ENCODE results near the gene SCP2D1. TPM values are rescaled to one million over a fixed set of nuclear protein-coding genes. Genes with fewer than 3 reads are reported as not detected.

SCP2D1 gene
- total RNA-seq, 2 donors from 2014 or later, result 2.3 TPM; not detected in 1

DNA sequence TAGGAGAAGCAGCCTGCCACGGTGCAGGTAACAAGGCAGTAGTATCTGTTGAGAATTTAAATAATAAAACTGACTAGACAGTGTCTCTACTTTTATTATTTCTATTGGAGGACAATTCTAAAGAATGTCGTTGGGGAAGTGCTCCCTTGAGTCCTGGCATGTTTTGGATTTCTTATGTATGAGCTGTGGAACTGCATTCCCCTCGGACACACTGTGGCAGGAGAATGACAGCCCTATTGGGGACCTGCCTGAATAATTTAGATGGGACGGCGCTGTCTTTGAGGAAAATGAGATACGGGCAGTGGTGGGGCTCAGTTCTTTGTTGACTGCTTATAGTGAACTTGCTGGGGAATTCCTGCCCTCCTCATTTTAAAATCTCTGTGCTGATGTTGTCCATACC lies 2.4 kb upstream of the SCP2D1 start:
- no peak for DNase-seq (ENCODE audit: low spot score)
- Histone ChIP-seq H3K27me3 (replicated peaks; ENCODE audit: insufficient read depth) (no peaks in the 10 kb centered on the region), H3K9me3 (no peaks in the 10 kb centered on the region), H3K4me3 (no peak overlapping the region), H3K4me1 (replicated peaks) (no peaks in the 10 kb centered on the region), H3K36me3 (no peaks in the 10 kb centered on the region), H3K27ac (no peak overlapping the region)
- TF ChIP-seq, protein P1, sequence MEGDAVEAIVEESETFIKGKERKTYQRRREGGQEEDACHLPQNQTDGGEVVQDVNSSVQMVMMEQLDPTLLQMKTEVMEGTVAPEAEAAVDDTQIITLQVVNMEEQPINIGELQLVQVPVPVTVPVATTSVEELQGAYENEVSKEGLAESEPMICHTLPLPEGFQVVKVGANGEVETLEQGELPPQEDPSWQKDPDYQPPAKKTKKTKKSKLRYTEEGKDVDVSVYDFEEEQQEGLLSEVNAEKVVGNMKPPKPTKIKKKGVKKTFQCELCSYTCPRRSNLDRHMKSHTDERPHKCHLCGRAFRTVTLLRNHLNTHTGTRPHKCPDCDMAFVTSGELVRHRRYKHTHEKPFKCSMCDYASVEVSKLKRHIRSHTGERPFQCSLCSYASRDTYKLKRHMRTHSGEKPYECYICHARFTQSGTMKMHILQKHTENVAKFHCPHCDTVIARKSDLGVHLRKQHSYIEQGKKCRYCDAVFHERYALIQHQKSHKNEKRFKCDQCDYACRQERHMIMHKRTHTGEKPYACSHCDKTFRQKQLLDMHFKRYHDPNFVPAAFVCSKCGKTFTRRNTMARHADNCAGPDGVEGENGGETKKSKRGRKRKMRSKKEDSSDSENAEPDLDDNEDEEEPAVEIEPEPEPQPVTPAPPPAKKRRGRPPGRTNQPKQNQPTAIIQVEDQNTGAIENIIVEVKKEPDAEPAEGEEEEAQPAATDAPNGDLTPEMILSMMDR (IDR thresholded peaks at IDR 0.05), result no peak
- TF ChIP-seq POLR2A (IDR thresholded peaks at IDR 0.05) (no peak), POLR2AphosphoS5 (IDR thresholded peaks at IDR 0.05) (no peak)
- WGBS, result 72% methylated on average over 6 of the region's 6 CpGs
- intact Hi-C loops (cut with DNase I), result no loop called here

DNA sequence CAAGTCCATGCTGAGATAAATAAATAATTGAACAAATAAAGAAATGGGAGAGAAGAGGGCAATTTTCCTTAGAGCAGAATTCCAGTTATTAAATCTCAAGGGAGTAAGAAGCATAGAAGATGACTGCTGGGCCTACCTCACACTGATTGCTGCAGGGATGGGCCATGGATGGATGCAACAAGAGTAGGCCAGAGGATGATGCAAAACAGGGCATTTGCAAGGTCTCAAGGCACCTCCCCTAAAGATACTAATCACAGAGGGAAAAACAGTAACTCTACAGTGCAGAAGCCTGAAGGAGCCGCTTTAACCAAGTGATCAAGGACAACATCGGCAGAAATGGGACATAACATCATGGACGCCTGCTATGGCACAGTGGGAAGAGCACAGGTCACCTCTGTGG lies 1.7 kb upstream of the SCP2D1 start:
- no peaks in the 10 kb centered on the region for H3K27me3 ChIP-seq (replicated peaks; ENCODE audit: insufficient read depth)
- intact Hi-C loops (cut with DNase I), result no loop called here
- 75% methylated on average over 3 of the region's 3 CpGs for WGBS
- no peak overlapping the region for H3K4me3 ChIP-seq
- DNase-seq (ENCODE audit: low spot score), result no peak
- TF ChIP-seq POLR2AphosphoS5 (IDR thresholded peaks at IDR 0.05) (no peak), POLR2A (IDR thresholded peaks at IDR 0.05) (no peak)
- TF ChIP-seq, protein P1 (IDR thresholded peaks at IDR 0.05), result no peak
- H3K36me3 ChIP-seq, result no peaks in the 10 kb centered on the region
- H3K9me3 ChIP-seq, result no peaks in the 10 kb centered on the region
- H3K4me1 ChIP-seq (replicated peaks), result no peaks in the 10 kb centered on the region
- H3K27ac ChIP-seq, result no peak overlapping the region

DNA sequence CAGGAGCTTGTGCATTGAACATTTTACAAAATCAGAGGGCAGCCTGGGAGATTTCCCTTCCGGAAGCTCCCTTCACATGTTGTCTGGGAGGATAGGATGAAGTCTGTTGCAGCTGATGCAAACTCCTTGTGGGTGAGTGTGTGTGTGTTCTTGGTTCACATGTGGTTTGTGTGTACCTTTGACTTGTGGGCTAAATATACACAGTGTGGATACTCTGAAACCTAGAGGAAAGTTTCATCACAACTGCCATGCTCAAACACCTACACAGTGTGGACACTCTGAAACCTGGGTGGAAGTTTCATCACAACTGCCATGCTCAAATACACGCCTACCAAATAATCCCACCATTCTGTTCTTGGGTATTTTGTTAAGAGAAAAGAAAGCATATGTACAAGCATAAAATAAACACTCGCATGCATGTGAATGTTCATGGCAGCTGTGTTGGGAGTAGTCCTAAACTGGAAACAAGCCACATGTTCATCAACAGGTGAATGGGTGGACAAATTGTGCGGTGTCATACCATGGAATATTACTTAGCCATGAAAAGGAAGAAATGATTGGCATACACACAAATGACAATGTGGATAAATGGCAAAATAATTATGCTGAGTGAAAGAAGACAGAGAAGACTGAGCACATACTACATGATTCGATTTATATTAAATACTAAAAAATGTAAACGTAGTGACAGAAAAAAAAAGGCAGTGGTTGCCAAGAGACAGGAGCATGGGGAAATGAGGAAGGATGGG lies 1.8 kb downstream of the SCP2D1 start:
- no peaks in the 10 kb centered on the region for H3K36me3 ChIP-seq
- DNase-seq (ENCODE audit: low spot score), result no peak
- TF ChIP-seq POLR2A (IDR thresholded peaks at IDR 0.05), result no peak
- TF ChIP-seq POLR2AphosphoS5 (IDR thresholded peaks at IDR 0.05), result no peak
- TF ChIP-seq, protein P1 (IDR thresholded peaks at IDR 0.05), result no peak
- H3K27me3 ChIP-seq (replicated peaks; ENCODE audit: insufficient read depth), result no peaks in the 10 kb centered on the region
- no peaks in the 10 kb centered on the region for H3K4me1 ChIP-seq (replicated peaks)
- intact Hi-C loops (cut with DNase I), result no loop called here
- no peak overlapping the region for H3K4me3 ChIP-seq
- WGBS, result 92% methylated on average over 6 of the region's 6 CpGs
- H3K9me3 ChIP-seq, result no peaks in the 10 kb centered on the region
- H3K27ac ChIP-seq, result no peak overlapping the region

DNA sequence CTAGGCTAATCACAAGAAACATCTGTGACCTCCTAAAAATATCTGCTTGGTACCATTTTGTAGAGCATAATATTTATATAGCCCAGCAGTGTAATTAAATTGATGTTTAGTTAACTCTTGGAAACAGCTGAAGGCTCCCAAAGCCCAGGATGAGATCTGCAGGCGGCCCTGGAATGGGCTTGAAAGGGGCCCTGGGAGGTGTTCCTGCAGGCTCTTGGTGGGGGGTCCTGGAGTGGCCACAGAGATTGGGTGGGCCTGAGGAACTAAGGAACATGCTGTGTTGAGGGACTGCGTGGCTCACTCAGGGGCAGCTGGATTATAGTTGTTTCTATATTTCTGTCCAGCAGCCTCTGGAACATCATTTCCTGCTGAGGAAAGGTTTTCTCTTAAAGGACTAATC lies 9.2 kb downstream of the SCP2D1 start:
- no peaks in the 10 kb centered on the region for H3K9me3 ChIP-seq
- intact Hi-C loops (cut with DNase I), result no loop called here
- TF ChIP-seq, protein P1 (IDR thresholded peaks at IDR 0.05), result no peak
- TF ChIP-seq POLR2AphosphoS5 (IDR thresholded peaks at IDR 0.05), result no peak
- no peak for TF ChIP-seq POLR2A (IDR thresholded peaks at IDR 0.05)
- no peak overlapping the region for H3K27ac ChIP-seq
- H3K4me1 ChIP-seq (replicated peaks), result no peaks in the 10 kb centered on the region
- no peaks in the 10 kb centered on the region for H3K27me3 ChIP-seq (replicated peaks; ENCODE audit: insufficient read depth)
- no peaks in the 10 kb centered on the region for H3K36me3 ChIP-seq
- no peak overlapping the region for H3K4me3 ChIP-seq
- no peak for DNase-seq (ENCODE audit: low spot score)
- WGBS, result 65% methylated on average over 2 of the region's 2 CpGs

DNA sequence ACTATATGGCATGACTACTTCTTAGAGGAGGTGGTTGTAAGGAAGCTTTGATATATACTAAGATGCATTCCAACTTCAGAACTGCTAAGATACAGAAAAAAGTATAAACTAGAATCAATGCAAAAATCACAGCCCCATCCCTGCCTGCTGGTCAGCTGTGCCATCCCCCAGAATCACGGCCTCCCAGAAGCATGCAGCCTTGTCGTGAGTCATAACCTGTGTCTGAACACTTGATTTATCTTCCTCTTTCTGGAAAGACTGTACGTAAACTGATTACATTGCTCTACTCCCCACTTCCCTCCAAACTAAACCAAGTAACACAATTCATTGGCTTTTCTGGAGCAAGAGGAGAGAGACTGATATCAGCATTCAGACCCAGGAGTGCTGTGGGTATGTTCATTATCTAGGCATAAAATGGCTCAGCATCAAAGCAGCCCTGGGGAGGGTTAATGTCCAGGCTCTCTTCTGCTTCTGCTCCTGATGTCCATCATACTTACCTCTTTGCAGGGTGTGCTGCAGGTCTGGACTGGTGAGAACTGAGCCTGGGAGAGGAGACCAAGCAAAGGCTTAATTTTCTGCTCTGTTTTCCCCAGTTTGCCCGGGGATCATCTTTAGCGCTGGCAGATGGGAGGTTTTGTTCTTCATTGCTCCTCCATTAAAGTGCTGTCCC lies 18.4 kb downstream of the SCP2D1 start:
- 50% methylated on average over 5 of the region's 5 CpGs for WGBS
- H3K27me3 ChIP-seq (replicated peaks; ENCODE audit: insufficient read depth), result no peaks in the 10 kb centered on the region
- H3K4me3 ChIP-seq, result no peak overlapping the region
- no peak for DNase-seq (ENCODE audit: low spot score)
- no peaks in the 10 kb centered on the region for H3K4me1 ChIP-seq (replicated peaks)
- no peaks in the 10 kb centered on the region for H3K9me3 ChIP-seq
- no peaks in the 10 kb centered on the region for H3K36me3 ChIP-seq
- no peak overlapping the region for H3K27ac ChIP-seq
- TF ChIP-seq, protein P1 (IDR thresholded peaks at IDR 0.05), result no peak
- no peak for TF ChIP-seq POLR2AphosphoS5 (IDR thresholded peaks at IDR 0.05)
- TF ChIP-seq POLR2A (IDR thresholded peaks at IDR 0.05), result no peak
- intact Hi-C loops (cut with DNase I), result no loop called here

Measured in prostate gland (tissue), 2 donors.